HG02943 (cell line): Measurements from ENCODE around the gene ZBTB42.

Experiments
- ATAC-seq: cut with Tn5 transposase; IDR thresholded peaks from one replicate; pipeline ENCODE4 v1.9.1; 2021; ENCODE audit warnings: mild to moderate bottlenecking, low read depth, moderate library complexity; ENCODE audit not compliant: unreplicated experiment

The ZBTB42 gene

GRCh38 chr14:104794631-104794992, 6.3 kb upstream of the ZBTB42 start:
- ATAC-seq, result no peak

- no peak for ATAC-seq
Observed at GRCh38 chr14:104794993-104795780, 5.7 kb upstream of the ZBTB42 start, which contains the start of gene AKT1. TSS of gene AKT1 (minus strand) at chr14:104795748. CDS start at chr14:104792643, 3,105 bp downstream.

- no peak for ATAC-seq
Observed at GRCh38 chr14:104795781-104796686, 4.9 kb upstream of the ZBTB42 start.

- no peak for ATAC-seq
Observed at GRCh38 chr14:104796687-104797081, 4.2 kb upstream of the ZBTB42 start.

GRCh38 chr14:104797115-104798044, 3.5 kb upstream of the ZBTB42 start:
- ATAC-seq, result no peak

- no peak for ATAC-seq
Observed at GRCh38 chr14:104798300-104799243, 2.3 kb upstream of the ZBTB42 start.

- no peak for ATAC-seq
Observed at GRCh38 chr14:104799244-104800014, 1.5 kb upstream of the ZBTB42 start.

GRCh38 chr14:104800015-104800770, 708 bp upstream of the ZBTB42 start:
- ATAC-seq, result peak; percentile 38

GRCh38 chr14:104801520-104802393, 856 bp downstream of the ZBTB42 start:
- ATAC-seq, result no peak

- ATAC-seq, result no peak
Observed at GRCh38 chr14:104802394-104803184, 1.7 kb downstream of the ZBTB42 start.

GRCh38 chr14:104803280-104803911, 2.5 kb downstream of the ZBTB42 start:
- no peak for ATAC-seq

GRCh38 chr14:104803912-104804410, 3.1 kb downstream of the ZBTB42 start:
- no peak for ATAC-seq

GRCh38 chr14:104804481-104805325, 3.8 kb downstream of the ZBTB42 start:
- ATAC-seq, result no peak

GRCh38 chr14:104805326-104805678, 4.4 kb downstream of the ZBTB42 start:
- ATAC-seq, result no peak
